ENCODE measurements around the gene PBRM1.
A peak's percentile ranks its signal among the peaks of the same experiment; 100 is the strongest.

The PBRM1 gene

GRCh38 chr3:52504977-52505376 is 180.7 kb downstream of the PBRM1 start:
- H3K9ac ChIP-seq = peak overlapping the region in 2 of 11 experiments; percentile 8 to 28; a peak in 1 of 22 replicates
- peaks cover 33 to 98% (median 46%) of the 10 kb centered on the region in 10 experiments for H3K4me1 ChIP-seq
- no peaks in the 10 kb centered on the region for H3K9me3 ChIP-seq (replicated peaks in 1 of 11)
- H3K27me3 ChIP-seq = no peaks in the 10 kb centered on the region
- peak overlapping the region in 2 of 11 experiments; percentile 2 to 29; a peak in 1 of 22 replicates for H3K4me2 ChIP-seq
- TF ChIP-seq Cebpa-rat (IDR thresholded peaks at IDR 0.05) = no peak
- peaks cover 0 to 100% (median 84%) of the 10 kb centered on the region in 11 experiments; a peak in 14 of 22 replicates for H3K36me3 ChIP-seq
- peaks cover 0 to 84% (median 12%) of the 10 kb centered on the region in 11 experiments; a peak in 10 of 22 replicates for H4K20me1 ChIP-seq
- H3K4me3 ChIP-seq = no peak overlapping the region
- H3K27ac ChIP-seq = peak overlapping the region in 6 of 11 experiments; percentile 3 to 98 (median 18); a peak in 6 of 22 replicates

DNA sequence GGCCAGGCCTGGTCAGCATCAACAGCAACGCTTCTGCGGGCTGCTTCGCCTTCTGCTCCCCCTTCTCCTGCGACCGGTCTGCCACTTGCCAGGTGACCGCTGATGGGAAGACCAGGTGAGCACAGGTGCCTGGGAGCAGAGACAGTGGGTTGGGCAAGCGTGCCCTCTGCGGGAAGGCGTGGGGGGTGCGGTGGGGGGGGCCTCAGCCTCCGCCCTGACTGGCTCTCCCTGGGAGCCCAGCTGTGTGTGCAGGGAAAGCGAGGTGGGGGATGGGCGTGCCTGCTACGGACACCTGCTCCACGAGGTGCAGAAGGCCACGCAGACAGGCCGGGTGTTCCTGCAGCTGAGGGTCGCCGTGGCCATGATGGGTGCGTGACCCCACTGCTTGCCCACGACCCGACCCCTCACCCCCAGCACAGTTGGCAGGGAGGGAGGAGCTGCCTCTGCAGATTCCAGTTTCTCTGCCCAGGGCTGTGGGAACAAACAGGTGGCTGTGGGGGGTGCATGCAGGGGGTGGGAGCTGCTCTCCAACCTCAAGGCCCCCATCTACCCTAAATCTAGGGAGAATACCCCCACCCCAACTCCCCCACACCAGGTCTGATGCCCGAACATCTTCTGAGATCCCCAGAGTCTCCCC is 181.8 kb downstream of the PBRM1 start:
- Histone ChIP-seq H3K27me3 (no peaks in the 10 kb centered on the region), H3K4me2 (peak overlapping the region in 7 of 11 experiments; percentile 81 to 100 (median 96); a peak in 8 of 22 replicates), H3K9me3 (replicated peaks in 1 of 11) (no peaks in the 10 kb centered on the region), H3K36me3 (peaks cover 0 to 92% (median 74%) of the 10 kb centered on the region in 11 experiments; a peak in 14 of 22 replicates), H3K27ac (peak overlapping the region in 5 of 11 experiments; percentile 95 to 99 (median 98); a peak in 7 of 22 replicates), H3K9ac (peak overlapping the region in 4 of 11 experiments; percentile 1 to 73 (median 12); a peak in 4 of 22 replicates), H4K20me1 (peaks cover 0 to 73% (median under 1%) of the 10 kb centered on the region in 11 experiments; a peak in 9 of 22 replicates), H3K4me3 (no peak overlapping the region), H3K4me1 (peaks cover 43 to 98% (median 56%) of the 10 kb centered on the region in 10 experiments)
- no peak for TF ChIP-seq Cebpa-rat (IDR thresholded peaks at IDR 0.05)

DNA sequence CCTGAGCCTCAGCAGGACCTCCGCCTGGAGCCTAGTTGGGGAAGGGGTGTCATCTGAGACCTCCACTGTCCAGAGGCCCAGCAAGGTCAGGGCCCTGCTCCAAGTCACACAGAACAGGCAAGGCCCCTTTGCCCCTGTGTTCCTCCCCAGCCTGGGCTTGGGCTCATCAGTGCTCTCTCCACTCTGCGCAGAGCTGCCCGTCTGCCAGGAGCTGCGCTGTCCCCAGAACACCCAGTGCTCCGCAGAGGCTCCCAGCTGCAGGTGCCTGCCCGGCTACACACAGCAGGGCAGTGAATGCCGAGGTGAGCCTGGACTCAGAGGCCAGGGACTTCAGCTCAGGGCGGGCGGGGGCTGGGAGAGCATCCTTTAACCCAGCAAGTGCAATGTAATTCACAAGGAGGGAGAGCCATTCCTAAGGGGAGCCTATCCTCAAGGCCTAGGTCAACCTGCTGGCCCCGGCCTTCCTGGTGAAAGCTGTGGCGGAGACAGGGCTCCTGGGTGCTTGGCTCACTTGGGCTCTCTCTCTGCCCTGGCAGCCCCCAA is 182.8 kb downstream of the PBRM1 start:
- no peak for TF ChIP-seq Cebpa-rat (IDR thresholded peaks at IDR 0.05)
- peak overlapping the region; percentile 31 to 99 (median 95); a peak in 20 of 22 replicates for H3K27ac ChIP-seq
- H3K4me1 ChIP-seq = peaks cover 54 to 97% (median 65%) of the 10 kb centered on the region in 10 experiments
- no peak overlapping the region; a peak in 1 of 20 replicates for H3K4me3 ChIP-seq
- H3K4me2 ChIP-seq = peak overlapping the region; percentile 45 to 100 (median 96)
- peaks cover 0 to 63% (median 0%) of the 10 kb centered on the region in 11 experiments; a peak in 9 of 22 replicates for H4K20me1 ChIP-seq
- H3K27me3 ChIP-seq = no peaks in the 10 kb centered on the region
- H3K36me3 ChIP-seq = peaks cover 0 to 82% (median 65%) of the 10 kb centered on the region in 11 experiments; a peak in 14 of 22 replicates
- H3K9me3 ChIP-seq (replicated peaks in 1 of 11) = no peaks in the 10 kb centered on the region
- peak overlapping the region; percentile 26 to 93 (median 69); a peak in 16 of 22 replicates for H3K9ac ChIP-seq

GRCh38 chr3:52502001-52502400 is 183.7 kb downstream of the PBRM1 start:
- peak overlapping the region; percentile 45 to 100 (median 96) for H3K4me2 ChIP-seq
- no peak for TF ChIP-seq Cebpa-rat (IDR thresholded peaks at IDR 0.05)
- H3K27me3 ChIP-seq = no peaks in the 10 kb centered on the region
- peak overlapping the region in 2 of 10 experiments; percentile 20 to 43; a peak in 2 of 20 replicates for H3K4me3 ChIP-seq
- peak overlapping the region; percentile 48 to 99 (median 95); a peak in 21 of 22 replicates for H3K27ac ChIP-seq
- H4K20me1 ChIP-seq = peaks cover 0 to 54% (median 0%) of the 10 kb centered on the region in 11 experiments; a peak in 9 of 22 replicates
- no peaks in the 10 kb centered on the region for H3K9me3 ChIP-seq (replicated peaks in 1 of 11)
- H3K36me3 ChIP-seq = peaks cover 0 to 81% (median 62%) of the 10 kb centered on the region in 11 experiments; a peak in 14 of 22 replicates
- H3K4me1 ChIP-seq = peaks cover 62 to 97% (median 74%) of the 10 kb centered on the region in 10 experiments
- H3K9ac ChIP-seq = peak overlapping the region; percentile 26 to 93 (median 69); a peak in 19 of 22 replicates

- Histone ChIP-seq H4K20me1 (peaks cover 0 to 45% (median 0%) of the 10 kb centered on the region in 11 experiments; a peak in 9 of 22 replicates), H3K4me1 (peaks cover 62 to 97% (median 83%) of the 10 kb centered on the region in 10 experiments), H3K9ac (peak overlapping the region in 10 of 11 experiments; percentile 9 to 93 (median 73); a peak in 19 of 22 replicates), H3K4me3 (peak overlapping the region in 3 of 10 experiments; percentile 19 to 28 (median 20); a peak in 4 of 20 replicates), H3K36me3 (peaks cover 0 to 81% (median 57%) of the 10 kb centered on the region in 11 experiments; a peak in 14 of 22 replicates), H3K4me2 (peak overlapping the region; percentile 45 to 100 (median 96); a peak in 21 of 22 replicates), H3K9me3 (replicated peaks in 1 of 11) (no peaks in the 10 kb centered on the region), H3K27me3 (no peaks in the 10 kb centered on the region), H3K27ac (peak overlapping the region; percentile 48 to 99 (median 95))
- TF ChIP-seq Cebpa-rat (IDR thresholded peaks at IDR 0.05) = no peak
Observed at GRCh38 chr3:52501046-52501445, 184.7 kb downstream of the PBRM1 start.

DNA sequence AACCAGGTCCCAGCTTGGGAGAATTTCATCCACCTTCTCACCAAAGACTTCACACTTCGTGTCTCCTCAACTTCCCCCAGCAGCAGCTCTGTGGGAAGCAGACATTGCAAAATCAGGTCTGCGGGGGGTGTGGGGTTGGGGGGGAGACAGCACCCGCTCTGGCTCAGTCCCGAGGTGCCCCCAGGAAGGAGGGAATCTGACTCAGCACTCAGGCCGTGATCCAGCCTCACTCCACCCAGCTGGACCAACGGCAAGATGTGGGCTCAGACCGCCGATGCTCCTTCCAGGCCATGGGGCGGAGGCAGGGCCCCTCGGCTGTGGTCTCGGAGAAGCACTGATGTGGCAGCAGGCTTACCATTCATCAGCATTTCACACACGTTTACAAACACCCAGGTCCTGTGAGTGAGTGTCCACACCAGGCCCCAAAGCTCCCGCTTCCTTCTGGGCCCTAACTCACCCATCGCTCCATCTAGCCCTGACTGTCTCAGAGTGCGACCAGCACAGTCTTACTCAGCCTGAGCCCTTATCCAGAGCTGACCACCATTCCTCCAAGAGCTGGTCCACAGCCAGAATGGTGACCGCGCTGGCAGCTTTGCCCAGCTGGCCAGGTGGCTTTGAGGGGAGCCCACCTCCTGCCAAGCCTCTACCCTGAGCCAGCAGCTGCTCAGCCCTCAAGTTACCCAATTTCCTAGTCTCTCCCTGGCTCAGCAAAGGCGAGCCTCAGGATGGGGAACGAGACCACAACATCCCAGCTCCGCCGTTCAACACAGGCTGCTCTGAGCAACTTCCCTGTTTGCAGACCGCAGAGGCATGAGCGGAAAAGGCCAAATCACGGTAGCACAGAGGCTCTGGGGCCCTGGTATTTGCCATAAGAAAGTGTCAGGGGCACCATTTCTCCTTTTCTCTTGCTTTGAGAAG is 187.3 kb downstream of the PBRM1 start:
- H3K4me3 ChIP-seq = peak overlapping the region in 9 of 10 experiments; percentile 2 to 81 (median 62); a peak in 16 of 20 replicates
- H3K4me1 ChIP-seq = peaks cover 81 to 99% (median 98%) of the 10 kb centered on the region in 10 experiments
- no peaks in the 10 kb centered on the region for H3K27me3 ChIP-seq
- peaks cover 0 to 18% (median 0%) of the 10 kb centered on the region in 11 experiments; a peak in 5 of 22 replicates for H4K20me1 ChIP-seq
- peak overlapping the region; percentile 75 to 96 (median 91) for H3K9ac ChIP-seq
- H3K9me3 ChIP-seq (replicated peaks in 1 of 11) = no peaks in the 10 kb centered on the region
- H3K4me2 ChIP-seq = peak overlapping the region; percentile 69 to 100 (median 98)
- H3K36me3 ChIP-seq = peaks cover 3 to 76% (median 46%) of the 10 kb centered on the region in 11 experiments; a peak in 19 of 22 replicates
- H3K27ac ChIP-seq = peak overlapping the region; percentile 85 to 99 (median 97)
- peak in 10 of 11 experiments; percentile 13 to 88 (median 74); a peak in 15 of 22 replicates for TF ChIP-seq Cebpa-rat (IDR thresholded peaks at IDR 0.05)

GRCh38 chr3:52495777-52496602 is 189.7 kb downstream of the PBRM1 start:
- H3K27ac ChIP-seq = peak overlapping the region; percentile 85 to 99 (median 97)
- no peaks in the 10 kb centered on the region; a peak in 2 of 22 replicates for H4K20me1 ChIP-seq
- peak overlapping the region in 8 of 10 experiments; percentile 22 to 81 (median 66); a peak in 15 of 20 replicates for H3K4me3 ChIP-seq
- peak overlapping the region; percentile 71 to 96 (median 91) for H3K9ac ChIP-seq
- H3K36me3 ChIP-seq = peaks cover 28 to 76% (median 54%) of the 10 kb centered on the region in 11 experiments
- peaks cover 67 to 99% (median 98%) of the 10 kb centered on the region in 10 experiments for H3K4me1 ChIP-seq
- no peak for TF ChIP-seq Cebpa-rat (IDR thresholded peaks at IDR 0.05)
- no peaks in the 10 kb centered on the region for H3K27me3 ChIP-seq
- no peaks in the 10 kb centered on the region for H3K9me3 ChIP-seq (replicated peaks in 1 of 11)
- H3K4me2 ChIP-seq = peak overlapping the region; percentile 76 to 100 (median 98)

Data from BLaER1 treated with 17β-estradiol and CSF1 and Interleukin-3, amounts not matched to agents 10 nM and 100 nM (cell line).